ENCODE measurements around the gene CSTPP1.
"Not testable (repeated sequence)": the region's sequence is repeated elsewhere in the genome, so short reads cannot be mapped to it uniquely, and the experiment has no call there.

CSTPP1 gene

DNA sequence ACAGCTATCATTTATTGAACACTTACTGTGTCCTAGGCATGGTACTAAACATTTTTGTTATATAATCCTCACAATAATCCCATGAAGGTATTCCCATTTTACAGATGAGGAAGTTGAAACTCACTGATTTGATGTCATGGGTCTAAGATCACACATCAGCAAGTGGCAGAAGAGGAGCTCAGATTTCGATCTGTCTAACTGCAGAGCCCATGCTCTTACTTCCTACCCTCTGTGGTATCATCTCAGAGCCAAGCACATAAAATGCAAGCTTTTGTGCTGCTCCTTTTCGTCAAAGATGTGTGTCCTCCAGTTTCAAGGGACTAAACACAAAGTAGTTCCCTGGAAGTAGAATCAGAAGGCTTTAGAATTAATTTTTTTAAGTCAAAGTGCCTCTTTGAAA is 169.0 kb downstream of the CSTPP1 start:
- DNase-seq = no peak

DNA sequence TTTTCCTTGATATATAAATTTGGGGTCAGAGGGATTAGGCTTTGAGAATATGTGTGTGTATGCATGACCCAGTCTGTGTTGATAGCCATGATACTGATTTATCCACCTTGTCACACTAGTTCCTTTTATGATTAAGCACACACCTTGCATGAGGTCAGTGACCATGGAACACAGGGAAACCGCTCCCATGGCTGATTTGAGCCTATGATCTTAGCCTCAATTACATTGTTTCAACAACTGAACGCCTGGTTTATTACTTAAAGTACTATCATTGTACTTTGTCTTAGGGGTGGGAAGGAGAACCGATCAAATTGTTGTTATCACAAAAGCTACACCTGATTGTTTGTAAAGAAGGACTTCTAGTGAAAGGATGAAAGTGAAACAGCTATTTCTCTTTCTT is 169.4 kb downstream of the CSTPP1 start:
- no peak for DNase-seq

DNA sequence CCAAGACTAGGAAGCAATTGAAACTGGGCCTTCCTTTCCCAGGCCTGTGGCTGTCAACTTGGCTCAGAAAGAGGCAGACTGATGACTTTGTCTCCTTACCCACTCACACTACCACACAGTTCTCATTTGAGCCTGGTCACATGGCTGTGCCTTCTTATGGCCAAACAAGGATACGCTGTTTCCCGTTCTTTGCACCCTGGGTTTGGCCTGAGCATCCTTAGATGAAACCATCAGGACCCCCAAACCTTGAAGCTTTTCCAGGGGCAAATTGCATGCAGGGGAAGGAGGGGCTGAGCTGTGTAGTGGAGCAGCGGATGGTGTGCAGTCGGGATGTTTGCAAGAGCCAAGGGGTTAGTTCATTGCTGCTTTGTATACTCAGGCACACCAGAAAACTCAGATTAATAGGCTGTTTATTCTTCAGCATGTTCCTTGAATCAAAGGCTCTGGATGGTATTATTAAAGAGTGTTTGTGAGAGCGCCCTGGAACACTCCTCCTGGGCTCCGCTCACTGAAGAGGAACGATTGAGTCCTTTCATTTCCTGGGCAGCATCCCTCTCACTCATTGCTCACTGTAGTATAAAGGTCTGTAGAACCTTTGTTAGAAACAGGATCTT is 170.3 kb downstream of the CSTPP1 start:
- no peak for DNase-seq

GRCh38 chr11:47107744-47108143 is 171.2 kb downstream of the CSTPP1 start:
- no peak for DNase-seq

- no peak for DNase-seq
Observed at GRCh38 chr11:47108214-47108613, 171.7 kb downstream of the CSTPP1 start.

DNA sequence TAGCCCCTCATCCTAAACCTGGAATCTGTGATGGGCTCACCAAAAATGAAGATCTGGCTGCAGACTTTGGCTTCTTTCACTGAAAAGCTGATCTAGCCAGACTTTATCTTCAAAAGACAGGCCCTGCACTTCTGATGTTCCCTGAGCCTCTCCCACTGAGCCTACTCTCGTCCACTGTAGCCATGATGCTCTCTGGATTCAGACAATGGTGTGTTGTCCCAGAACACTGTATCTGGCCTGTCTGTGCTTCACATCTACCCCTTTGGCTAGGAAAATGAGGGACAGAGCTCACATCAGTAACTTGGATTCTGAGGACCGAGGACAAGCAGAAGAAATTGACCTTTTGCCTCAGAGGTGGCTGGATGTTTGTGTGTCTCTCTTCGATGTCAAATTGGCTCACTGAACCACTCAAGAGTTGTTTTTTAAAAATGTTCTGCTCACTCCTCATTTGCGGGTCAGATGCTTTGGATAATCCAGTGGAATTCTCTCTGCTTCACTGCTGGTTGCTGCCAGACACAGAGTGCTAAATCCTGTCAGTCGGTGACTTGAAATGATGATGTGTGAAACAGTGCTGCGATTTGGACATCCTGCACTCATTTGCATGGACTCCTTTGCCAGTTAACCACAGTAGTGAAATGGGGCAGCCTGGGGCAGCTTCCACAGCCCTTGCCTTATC is 172.6 kb downstream of the CSTPP1 start:
- no peak for DNase-seq

DNA sequence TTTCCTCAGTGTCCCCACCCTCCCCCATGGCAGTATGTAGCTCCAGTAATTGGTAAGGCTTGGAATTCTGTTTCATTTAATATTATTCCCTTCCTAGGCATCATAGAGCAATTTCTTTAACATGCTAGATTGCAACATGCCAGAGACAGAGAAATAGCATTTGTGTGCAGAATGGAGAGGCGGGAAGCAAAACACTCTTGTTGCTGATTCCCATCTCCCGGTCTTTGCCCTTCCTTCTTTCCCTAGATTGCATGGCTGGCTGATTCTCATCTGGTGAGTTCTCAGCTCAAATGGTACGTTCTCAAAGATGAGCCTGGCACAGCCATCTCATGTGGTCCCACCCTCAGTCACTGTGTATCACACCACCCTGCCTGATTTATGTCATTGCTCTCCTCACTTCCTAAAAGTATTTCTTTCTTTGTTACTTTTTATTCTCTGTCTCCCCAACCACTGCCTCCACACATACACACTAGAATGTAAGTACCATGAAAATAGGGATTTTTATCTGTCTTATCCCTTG is 173.2 kb downstream of the CSTPP1 start:
- DNase-seq = no peak

GRCh38 chr11:47111318-47111804 is 174.8 kb downstream of the CSTPP1 start:
- DNase-seq = no peak

- DNase-seq = not testable (repeated sequence)
Observed at GRCh38 chr11:47112941-47113340, 176.4 kb downstream of the CSTPP1 start.

DNA sequence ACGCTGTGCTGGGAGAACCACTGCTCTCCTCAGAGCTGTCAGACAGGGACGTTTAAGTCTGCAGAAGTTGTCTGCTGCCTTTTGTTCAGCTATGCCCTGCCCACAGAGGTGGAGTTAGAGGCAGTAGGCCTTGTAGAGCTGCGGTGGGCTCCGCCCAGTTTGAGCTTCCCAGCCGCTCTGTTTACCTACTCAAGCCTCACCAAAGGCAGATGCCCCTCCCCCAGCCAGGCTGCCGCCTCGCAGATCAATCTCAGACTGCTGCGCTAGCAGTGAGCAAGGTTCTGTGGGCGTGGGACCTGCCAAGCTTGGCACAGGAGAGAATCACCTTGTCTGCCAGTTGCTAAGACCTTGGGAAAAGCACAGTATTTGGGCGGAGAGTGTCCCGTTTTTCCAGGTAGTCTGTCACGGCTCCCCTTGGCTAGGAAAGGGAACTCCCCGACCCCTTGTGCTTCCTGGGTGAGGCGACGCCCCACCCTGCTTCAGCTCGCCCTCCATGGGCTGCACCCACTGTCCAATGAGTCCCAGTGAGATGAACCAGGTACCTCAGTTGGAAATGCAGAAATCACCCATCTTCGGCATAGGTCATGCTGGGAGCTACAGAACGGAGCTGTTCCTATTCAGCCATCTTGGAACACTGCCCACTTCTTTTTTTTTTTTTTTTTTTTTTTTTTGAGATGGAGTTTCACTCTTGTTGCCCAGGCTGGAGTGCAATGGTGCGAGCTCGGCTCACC is 182.6 kb downstream of the CSTPP1 start:
- DNase-seq = not testable (repeated sequence)

- no peak for DNase-seq
Observed at GRCh38 chr11:47121056-47121455, 184.5 kb downstream of the CSTPP1 start.

DNA sequence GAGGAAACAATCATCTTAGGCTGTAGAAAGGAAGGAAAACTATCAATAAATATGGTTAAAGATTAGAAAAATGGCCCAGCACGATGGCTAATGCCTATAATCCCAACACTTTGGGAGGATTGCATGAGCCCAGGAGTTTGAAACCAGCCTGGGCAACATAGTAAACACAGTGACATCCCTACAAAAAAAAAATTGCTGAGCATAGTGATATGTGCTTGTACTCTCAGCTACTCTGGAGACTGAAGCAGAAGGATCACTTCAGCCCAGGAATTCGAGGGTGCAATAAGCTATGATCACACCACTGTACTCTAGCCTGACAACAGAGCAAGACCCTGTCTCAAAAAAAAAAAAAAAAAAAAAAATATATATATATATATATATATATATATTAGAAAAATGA is 185.2 kb downstream of the CSTPP1 start:
- DNase-seq = no peak

DNA sequence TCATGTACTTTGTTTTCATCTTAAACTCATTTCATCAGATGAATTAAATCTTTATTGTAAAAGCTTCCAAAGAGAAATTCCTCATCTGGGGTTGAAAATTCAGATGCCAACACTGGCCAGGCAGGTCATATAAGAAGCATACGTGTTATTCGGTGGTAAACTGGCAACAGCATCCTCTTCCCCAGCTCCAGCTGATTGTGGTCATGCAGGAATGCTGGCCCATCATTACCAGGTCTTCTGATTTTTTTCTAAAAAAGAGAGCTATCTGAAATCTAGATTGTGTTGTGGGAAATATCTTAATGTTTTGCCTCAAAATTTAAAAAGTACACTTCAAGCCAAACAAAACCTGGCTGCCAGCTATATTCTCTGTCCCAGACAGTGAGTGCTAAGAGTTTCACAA is 186.5 kb downstream of the CSTPP1 start:
- no peak for DNase-seq

DNA sequence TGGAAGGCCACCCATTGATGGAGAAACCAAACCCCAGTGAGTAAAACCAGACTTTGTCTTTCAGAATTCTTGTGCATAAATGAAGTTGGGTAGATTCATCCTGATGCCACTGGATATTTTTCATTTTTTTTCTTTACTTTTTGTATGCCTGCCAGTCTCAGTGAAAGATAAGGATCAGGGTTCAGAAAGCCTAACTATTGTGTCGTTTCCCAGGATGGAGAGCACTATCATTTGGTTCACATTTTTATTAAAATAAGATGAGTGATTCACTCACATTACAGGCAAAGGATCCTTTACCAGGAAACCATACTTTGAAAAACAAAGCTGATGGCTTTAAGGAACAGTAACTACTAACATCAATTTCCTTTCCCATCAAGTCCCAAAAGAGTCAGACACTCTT is 188.1 kb downstream of the CSTPP1 start:
- no peak for DNase-seq

DNA sequence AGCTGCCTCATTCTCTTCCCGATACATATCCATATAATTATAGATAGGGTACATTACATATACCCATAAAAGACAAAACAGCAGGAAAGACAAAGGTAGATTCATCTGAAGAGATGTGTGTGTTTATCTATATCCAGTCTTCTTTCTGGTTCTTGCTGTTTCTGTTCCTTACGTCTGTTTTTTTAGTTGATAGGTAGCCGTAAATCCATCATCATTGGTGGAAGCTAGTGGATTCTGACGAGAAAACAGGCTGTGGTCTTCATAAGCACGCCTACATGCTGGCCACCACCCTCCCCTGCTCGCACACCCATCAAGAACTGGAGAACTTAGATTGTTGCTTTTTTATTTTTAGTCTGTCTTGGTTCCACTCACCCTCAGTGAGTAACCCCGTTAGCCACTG is 188.5 kb downstream of the CSTPP1 start:
- DNase-seq = no peak

GRCh38 chr11:47127213-47127612 is 190.7 kb downstream of the CSTPP1 start:
- DNase-seq = no peak

- DNase-seq = no peak
Observed at GRCh38 chr11:47130543-47130942, 194.0 kb downstream of the CSTPP1 start.

DNA sequence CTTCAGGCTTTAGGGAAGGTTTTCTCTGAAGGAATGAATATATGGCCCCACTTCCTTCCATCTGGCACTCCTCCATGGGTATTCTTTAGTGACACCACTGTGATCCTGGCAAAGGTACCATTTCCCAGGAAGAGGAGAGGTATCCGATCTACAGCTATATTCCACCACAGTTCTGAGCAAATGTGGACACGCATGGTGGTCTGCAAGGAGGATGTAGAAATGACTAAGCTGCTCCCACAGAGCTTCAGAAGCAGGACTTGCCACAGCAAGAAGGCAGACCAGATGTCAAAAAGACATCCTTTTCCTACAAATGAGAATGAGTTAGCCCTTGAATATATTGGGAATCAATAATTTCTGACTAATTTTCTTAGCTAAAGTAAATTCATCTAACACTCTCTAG is 194.6 kb downstream of the CSTPP1 start:
- DNase-seq = no peak

DNA sequence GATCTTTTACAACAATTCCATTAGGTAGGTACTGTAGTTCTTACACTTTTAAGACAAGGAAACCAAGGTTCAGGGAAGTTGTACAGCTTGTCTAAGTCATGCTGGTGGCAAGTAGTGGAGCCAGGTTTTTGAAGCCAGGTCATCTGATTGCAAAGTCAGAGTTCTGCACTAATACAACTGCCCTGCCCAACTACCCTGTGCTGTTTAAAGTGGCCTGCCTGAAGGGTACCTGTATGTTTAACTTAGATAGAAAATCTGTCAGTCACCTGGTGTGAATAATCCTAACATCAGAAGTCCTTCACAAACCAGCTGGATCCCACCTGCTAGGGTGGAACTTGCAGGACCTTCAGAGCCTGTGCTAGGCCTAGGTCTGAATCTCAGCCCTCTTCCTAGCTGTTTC is 195.9 kb downstream of the CSTPP1 start:
- DNase-seq = no peak

- DNase-seq = no peak
Observed at GRCh38 chr11:47132981-47133380, 196.4 kb downstream of the CSTPP1 start.

DNA sequence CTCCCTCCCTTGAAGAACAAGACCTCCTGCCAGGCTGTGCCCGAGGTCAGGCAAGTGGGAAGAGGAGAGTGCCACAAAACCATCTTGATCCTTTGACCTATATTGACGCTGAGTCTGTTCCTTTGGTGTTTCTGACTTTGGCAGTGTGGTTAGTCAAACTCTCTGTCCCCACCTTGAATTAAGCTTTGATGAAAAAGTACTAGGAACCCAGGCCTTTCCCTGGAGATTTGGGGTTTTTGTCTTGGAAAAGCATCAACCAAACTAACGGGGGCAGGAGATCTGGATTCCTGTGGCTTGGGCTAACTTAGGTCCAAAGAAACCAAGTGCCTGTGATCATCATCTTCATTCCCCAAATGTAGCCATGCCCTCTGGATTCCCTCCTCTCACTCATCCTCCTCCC is 199.8 kb downstream of the CSTPP1 start:
- DNase-seq = no peak

GRCh38 chr11:47136921-47137320 is 200.4 kb downstream of the CSTPP1 start:
- no peak for DNase-seq

DNA sequence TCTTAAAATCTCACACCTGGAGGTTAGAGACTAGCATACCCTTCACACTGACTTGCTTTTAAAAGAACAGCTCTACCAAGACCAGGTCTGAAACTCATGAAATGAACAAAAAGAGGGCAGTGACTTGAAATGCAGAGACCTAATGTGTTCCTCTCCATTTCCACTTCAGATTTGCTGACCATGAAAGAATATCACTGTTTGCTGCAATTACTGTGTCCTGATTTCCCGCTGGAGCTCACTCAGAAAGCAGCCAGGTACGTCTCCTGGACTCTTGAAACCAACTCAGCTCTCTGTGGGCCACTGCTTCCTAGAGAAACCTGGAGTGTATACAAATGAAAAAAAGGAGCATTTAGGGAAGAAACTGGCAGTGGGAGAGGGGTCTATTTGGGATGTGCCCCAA is 200.9 kb downstream of the CSTPP1 start:
- no peak for DNase-seq

DNA sequence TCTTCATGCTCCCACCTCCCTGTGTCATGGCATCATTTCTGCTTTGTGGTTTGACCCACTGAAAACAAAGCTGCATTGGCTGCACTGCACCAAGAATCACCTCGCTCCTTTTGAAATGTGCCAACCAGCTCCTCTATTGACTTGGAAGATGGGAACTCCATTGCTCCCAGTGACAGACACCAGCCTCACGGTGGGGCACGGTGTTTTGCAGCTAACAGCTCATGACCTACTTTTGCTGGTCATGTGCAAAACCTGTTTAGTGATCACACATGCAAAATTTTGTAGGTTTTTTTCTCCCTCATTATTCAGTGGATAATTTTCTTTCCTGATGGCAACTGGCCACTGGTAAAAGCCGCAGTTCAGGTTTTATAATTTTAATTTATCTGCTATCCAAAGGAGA is 203.3 kb downstream of the CSTPP1 start:
- DNase-seq = no peak
